OCI-LY1 (cell line): ENCODE measurements around the gene MACROD1.

Experiments used
- H2AFZ ChIP-seq: fragments of 200-600 bp; sonication (generic), shearing (Covaris generic); 2 replicates; pipeline ENCODE4 v1.6.0; 2014; ENCODE audit warnings: antibody characterized with exemption, mild to moderate bottlenecking, low read length
- H3F3A ChIP-seq: fragments of 200-600 bp; sonication (generic), shearing (Covaris generic); 2 replicates; pipeline ENCODE4 v1.6.0; 2014; ENCODE audit warnings: mild to moderate bottlenecking, antibody characterized with exemption, low read length, moderate library complexity; ENCODE audit not compliant: insufficient read depth
- H3K27ac ChIP-seq: fragments of 200-600 bp; sonication (generic); 2 replicates; pipeline ENCODE4 v1.5.1; 2014; ENCODE audit warnings: low read length, mixed run types, mild to moderate bottlenecking, low read depth; ENCODE audit not compliant: poor library complexity, severe bottlenecking
- H3K27me3 ChIP-seq: fragments of 200-600 bp; sonication (generic); 2 replicates; pipeline ENCODE4 v1.6.0; 2014; ENCODE audit warnings: antibody characterized with exemption, mild to moderate bottlenecking, low read length, moderate library complexity; ENCODE audit not compliant: insufficient read depth
- H3K36me3 ChIP-seq: fragments of 200-600 bp; sonication (generic); 2 replicates; pipeline ENCODE4 v1.6.1; 2014; ENCODE audit warnings: mild to moderate bottlenecking, antibody characterized with exemption, low read length, moderate library complexity, mixed read lengths; ENCODE audit not compliant: insufficient read depth
- H3K4me1 ChIP-seq: fragments of 200-600 bp; sonication (generic); 2 replicates; pipeline ENCODE4 v1.5.1; 2014; ENCODE audit warnings: mild to moderate bottlenecking, low read length, moderate library complexity; ENCODE audit not compliant: insufficient read depth, severe bottlenecking
- H3K4me2 ChIP-seq: fragments of 200-600 bp; sonication (generic), shearing (Covaris generic); 2 replicates; pipeline ENCODE4 v1.6.1; 2014; ENCODE audit warnings: low read length
- H3K4me3 ChIP-seq: fragments of 200-600 bp; sonication (generic); 2 replicates; pipeline ENCODE4 v1.5.1; 2014; ENCODE audit warnings: low read length, low read depth, mild to moderate bottlenecking, mixed read lengths; ENCODE audit not compliant: poor library complexity, severe bottlenecking
- H3K79me2 ChIP-seq: fragments of 200-600 bp; shearing (Covaris generic); 2 replicates; pipeline ENCODE4 v1.6.1; 2016; ENCODE audit warnings: mixed run types, low read length, mixed read lengths; ENCODE audit not compliant: insufficient read depth
- H3K9ac ChIP-seq: fragments of 200-600 bp; sonication (generic), shearing (Covaris generic); 2 replicates; pipeline ENCODE4 v1.6.1; 2014; ENCODE audit warnings: mild to moderate bottlenecking, low read length, mixed read lengths
- H3K9me2 ChIP-seq: fragments of 200-600 bp; sonication (generic), shearing (Covaris generic); 2 replicates; pipeline ENCODE4 v1.6.1; 2014; ENCODE audit warnings: low read depth, mild to moderate bottlenecking, low read length, mixed read lengths
- H3K9me3 ChIP-seq: fragments of 200-600 bp; shearing (Covaris generic); 2 replicates; pipeline ENCODE4 v1.6.1; 2014; ENCODE audit warnings: low read length, mixed read lengths
- H4K20me1 ChIP-seq: fragments of 200-600 bp; sonication (generic), shearing (Covaris generic); 2 replicates; pipeline ENCODE4 v1.6.0; 2016; ENCODE audit warnings: mild to moderate bottlenecking, low read length; ENCODE audit not compliant: insufficient read depth
- EZH2 ChIP-seq: fragments of 200-600 bp; sonication (generic), shearing (Covaris generic); IDR thresholded peaks from 2 replicates; pipeline ENCODE4 v1.8.0; 2017; ENCODE audit warnings: borderline replicate concordance, mixed run types, mild to moderate bottlenecking, antibody characterized with exemption, low read length, moderate library complexity, mixed read lengths
- TF ChIP-seq, protein P1 (sequence below): fragments of 200-600 bp; sonication (generic), shearing (Covaris generic); IDR thresholded peaks from 2 replicates; pipeline ENCODE4 v1.5.1; 2017; ENCODE audit warnings: mild to moderate bottlenecking, antibody characterized with exemption, low read length, moderate library complexity, mixed read lengths

The MACROD1 gene

DNA sequence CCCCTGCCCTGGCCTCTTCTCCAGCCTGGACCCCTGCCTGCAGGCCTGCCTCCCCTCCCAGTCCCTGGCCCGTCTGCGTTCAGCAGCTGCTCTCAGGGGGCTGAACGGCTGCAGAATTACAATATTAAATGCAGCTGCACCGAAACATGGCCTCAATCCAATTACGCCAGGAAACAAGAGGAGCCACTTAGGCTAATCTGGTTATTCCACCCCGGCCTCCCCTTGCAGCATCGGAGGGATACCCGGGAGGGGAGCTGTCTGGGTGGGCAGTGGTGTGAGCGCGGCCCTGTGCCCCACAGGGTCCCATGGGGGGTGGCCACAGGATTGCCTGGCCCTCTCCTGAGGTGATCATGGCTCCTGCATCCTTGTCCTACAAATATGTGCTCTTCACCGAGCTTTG, 87.6 kb downstream of the MACROD1 start:
- H3K27ac ChIP-seq = no peak overlapping the region
- H3K4me1 ChIP-seq = no peaks in the 10 kb centered on the region
- no peaks in the 10 kb centered on the region for H3K9me2 ChIP-seq
- no peak overlapping the region for H2AFZ ChIP-seq
- no peak overlapping the region for H3K9ac ChIP-seq
- H4K20me1 ChIP-seq = no peaks in the 10 kb centered on the region
- no peak for TF ChIP-seq EZH2
- TF ChIP-seq, protein P1, sequence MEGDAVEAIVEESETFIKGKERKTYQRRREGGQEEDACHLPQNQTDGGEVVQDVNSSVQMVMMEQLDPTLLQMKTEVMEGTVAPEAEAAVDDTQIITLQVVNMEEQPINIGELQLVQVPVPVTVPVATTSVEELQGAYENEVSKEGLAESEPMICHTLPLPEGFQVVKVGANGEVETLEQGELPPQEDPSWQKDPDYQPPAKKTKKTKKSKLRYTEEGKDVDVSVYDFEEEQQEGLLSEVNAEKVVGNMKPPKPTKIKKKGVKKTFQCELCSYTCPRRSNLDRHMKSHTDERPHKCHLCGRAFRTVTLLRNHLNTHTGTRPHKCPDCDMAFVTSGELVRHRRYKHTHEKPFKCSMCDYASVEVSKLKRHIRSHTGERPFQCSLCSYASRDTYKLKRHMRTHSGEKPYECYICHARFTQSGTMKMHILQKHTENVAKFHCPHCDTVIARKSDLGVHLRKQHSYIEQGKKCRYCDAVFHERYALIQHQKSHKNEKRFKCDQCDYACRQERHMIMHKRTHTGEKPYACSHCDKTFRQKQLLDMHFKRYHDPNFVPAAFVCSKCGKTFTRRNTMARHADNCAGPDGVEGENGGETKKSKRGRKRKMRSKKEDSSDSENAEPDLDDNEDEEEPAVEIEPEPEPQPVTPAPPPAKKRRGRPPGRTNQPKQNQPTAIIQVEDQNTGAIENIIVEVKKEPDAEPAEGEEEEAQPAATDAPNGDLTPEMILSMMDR = no peak
- H3K9me3 ChIP-seq = no peaks in the 10 kb centered on the region
- no peaks in the 10 kb centered on the region for H3K36me3 ChIP-seq
- no peak overlapping the region for H3K4me2 ChIP-seq
- H3F3A ChIP-seq = no peaks in the 10 kb centered on the region
- peaks cover 11% of the 10 kb centered on the region; the same call in 1 of the 2 replicates for H3K27me3 ChIP-seq
- no peak overlapping the region for H3K4me3 ChIP-seq
- no peaks in the 10 kb centered on the region for H3K79me2 ChIP-seq

DNA sequence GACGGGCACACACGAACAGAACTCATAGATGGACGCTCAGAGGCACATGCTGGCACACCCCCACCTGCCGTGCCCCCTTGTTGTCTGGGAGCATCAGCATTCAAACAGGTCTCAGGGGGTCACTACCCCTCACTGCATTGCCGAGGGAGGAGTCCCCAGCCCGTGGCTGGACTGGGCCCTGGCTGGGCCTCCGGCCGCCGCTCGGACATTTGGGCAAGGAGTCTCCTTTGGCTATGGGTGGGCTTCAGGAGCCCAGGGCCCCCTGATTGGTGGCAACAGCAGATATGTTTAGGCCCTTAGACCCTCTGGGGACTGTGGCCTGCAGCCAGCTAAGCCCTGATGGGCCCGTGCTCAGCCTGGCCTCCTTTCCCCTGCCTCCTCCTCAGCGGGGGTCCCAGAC, 88.3 kb downstream of the MACROD1 start:
- Histone ChIP-seq H3K9me2 (no peaks in the 10 kb centered on the region), H3K4me3 (no peak overlapping the region), H3K9ac (no peak overlapping the region), H3K27ac (no peak overlapping the region), H3K4me1 (no peaks in the 10 kb centered on the region), H4K20me1 (no peaks in the 10 kb centered on the region), H3K36me3 (no peaks in the 10 kb centered on the region), H3F3A (no peaks in the 10 kb centered on the region), H3K9me3 (no peaks in the 10 kb centered on the region), H3K79me2 (no peaks in the 10 kb centered on the region), H3K27me3 (peaks cover 11% of the 10 kb centered on the region; the same call in 1 of the 2 replicates), H2AFZ (no peak overlapping the region), H3K4me2 (no peak overlapping the region)
- TF ChIP-seq, protein P1 = no peak
- TF ChIP-seq EZH2 = no peak

- Histone ChIP-seq H3K79me2 (no peaks in the 10 kb centered on the region), H3K27ac (no peak overlapping the region), H3K36me3 (no peaks in the 10 kb centered on the region), H3K27me3 (peaks cover 11% of the 10 kb centered on the region; the same call in 1 of the 2 replicates), H3K9me2 (no peaks in the 10 kb centered on the region), H3K9ac (no peak overlapping the region), H3F3A (no peaks in the 10 kb centered on the region), H3K4me2 (no peak overlapping the region), H3K4me3 (no peak overlapping the region), H4K20me1 (no peaks in the 10 kb centered on the region), H3K9me3 (no peaks in the 10 kb centered on the region), H2AFZ (no peak overlapping the region), H3K4me1 (no peaks in the 10 kb centered on the region)
- TF ChIP-seq, protein P1 = no peak
- no peak for TF ChIP-seq EZH2
These were observed 89.2 kb downstream of the MACROD1 start for GRCh38 chr11:64076758-64077157.
